ENCODE results near the gene ARIH1. TPM values are rescaled to one million over a fixed set of nuclear protein-coding genes. Genes with fewer than 3 reads are reported as not detected.

ARIH1 gene, protein sequence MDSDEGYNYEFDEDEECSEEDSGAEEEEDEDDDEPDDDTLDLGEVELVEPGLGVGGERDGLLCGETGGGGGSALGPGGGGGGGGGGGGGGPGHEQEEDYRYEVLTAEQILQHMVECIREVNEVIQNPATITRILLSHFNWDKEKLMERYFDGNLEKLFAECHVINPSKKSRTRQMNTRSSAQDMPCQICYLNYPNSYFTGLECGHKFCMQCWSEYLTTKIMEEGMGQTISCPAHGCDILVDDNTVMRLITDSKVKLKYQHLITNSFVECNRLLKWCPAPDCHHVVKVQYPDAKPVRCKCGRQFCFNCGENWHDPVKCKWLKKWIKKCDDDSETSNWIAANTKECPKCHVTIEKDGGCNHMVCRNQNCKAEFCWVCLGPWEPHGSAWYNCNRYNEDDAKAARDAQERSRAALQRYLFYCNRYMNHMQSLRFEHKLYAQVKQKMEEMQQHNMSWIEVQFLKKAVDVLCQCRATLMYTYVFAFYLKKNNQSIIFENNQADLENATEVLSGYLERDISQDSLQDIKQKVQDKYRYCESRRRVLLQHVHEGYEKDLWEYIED
- total RNA-seq (2021; ENCODE audit: unreplicated experiment), result 209 TPM
- polyA plus RNA-seq (2012), result 61.8 and 82.3 TPM in 2 replicates
- percentile 94 among the genes with signal in this experiment for Bru-seq, nascent RNA
- percentile 91 among the genes with signal in this experiment for BruChase-seq, experiment 1, labeled RNA remaining after a 6-hour chase
- percentile 91 among the genes with signal in this experiment for BruChase-seq, experiment 2, labeled RNA remaining after a 2-hour chase
- long read RNA-seq, full-length matches to known transcripts, result 12 of 26 reads
- long read RNA-seq, partial matches to known transcripts, result 3 of 26 reads
- long read RNA-seq, other reads (novel, unspliced or antisense), result 11 of 26 reads

DNA sequence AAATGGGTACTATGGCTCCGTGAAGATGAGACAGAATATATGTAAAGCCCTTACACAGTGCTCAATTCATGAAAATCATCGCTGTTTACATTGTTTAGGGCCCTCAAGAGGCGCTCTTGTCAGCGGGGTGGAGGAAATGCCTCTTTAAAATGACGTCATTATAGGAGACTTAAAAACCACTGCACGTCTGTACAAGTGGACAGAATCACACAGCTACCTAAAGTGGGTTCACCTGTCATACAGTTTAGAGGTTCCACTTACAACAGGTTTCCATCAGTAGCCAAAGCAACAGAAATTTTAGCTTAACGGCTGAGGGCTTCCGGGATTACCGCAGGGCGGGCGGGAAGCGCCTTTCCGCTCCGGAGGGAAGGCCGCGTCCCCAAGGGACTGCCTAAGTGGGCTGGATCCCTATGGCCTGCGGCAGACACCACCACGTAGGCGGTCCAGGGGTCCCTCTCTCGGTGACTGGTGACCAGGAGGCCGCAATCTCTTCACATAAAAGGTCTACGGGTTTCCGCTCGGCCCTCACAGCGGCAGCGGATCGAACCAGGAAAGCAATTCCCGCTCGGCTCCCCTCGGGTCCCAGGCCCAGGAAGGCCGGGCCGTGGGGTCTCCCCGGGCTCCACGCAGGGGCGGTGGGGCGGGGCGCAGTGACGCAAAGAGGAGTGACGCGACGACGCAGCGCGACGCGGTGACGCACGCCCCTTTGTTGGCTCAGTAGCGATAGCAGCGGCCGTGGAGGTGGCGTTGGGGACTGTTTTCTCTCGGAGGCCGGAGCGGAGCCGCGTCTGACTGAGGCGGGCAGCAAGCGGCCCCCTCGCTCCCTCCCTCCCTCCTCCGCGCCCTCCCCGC lies at the start of gene ARIH1:
TSS of gene ARIH1 (plus strand) at position 717 of the 852 bp plus-strand sequence. CDS start 310 bp downstream, outside the sequence.
- intact Hi-C loops (cut with micrococcal nuclease), result loop anchor here (10.0 kb wide), 1 partner anchor 239 kb away; the partner anchor contains the start of gene PKM
- Histone ChIP-seq H3K27ac (ENCODE audit: low read depth, low read length) (peak within 1 kb of the TSS; percentile 92), H2AFZ (ENCODE audit: low read depth, low read length, poor library complexity, severe bottlenecking) (no peak within 1 kb of the TSS), H3K36me3 (ENCODE audit: control insufficient read depth in 1 of 2, insufficient read depth in 2 of 2, low read length in 2 of 2) (peaks cover 12 to 16% of the 10 kb centered on the region in 2 experiments; a peak in 3 of 4 replicates), H3K4me3 (replicated peaks in 1 of 2; ENCODE audit: low read depth in 1 of 2, low read length in 2 of 2) (peak within 1 kb of the TSS; percentile 83 to 89), H3K27me3 (ENCODE audit: insufficient read depth, low read length) (no peaks in the 10 kb centered on the region), H3K4me2 (ENCODE audit: low read length) (peak within 1 kb of the TSS; percentile 93), H3K9me3 (ENCODE audit: control insufficient read depth in 1 of 2, insufficient read depth in 1 of 2, low read depth in 1 of 2, low read length in 2 of 2) (no peaks in the 10 kb centered on the region), H4K20me1 (ENCODE audit: insufficient read depth) (peaks cover 12% of the 10 kb centered on the region; the same call in 1 of the 2 replicates), H3K4me1 (ENCODE audit: control insufficient read depth in 1 of 2, insufficient read depth in 2 of 2, low read length in 2 of 2) (peaks cover 8 to 18% of the 10 kb centered on the region in 2 experiments; a peak in 3 of 4 replicates), H3K79me2 (ENCODE audit: insufficient read depth, low read length) (peaks cover 45% of the 10 kb centered on the region), H3K9ac (ENCODE audit: low read length) (peak within 1 kb of the TSS; percentile 88), H3K9me2 (ENCODE audit: insufficient read depth) (no peaks in the 10 kb centered on the region)
- RAD21 ChIA-PET (ENCODE audit: low non-redundant PET in 1 of 2, low total read pairs in 2 of 2, uncharacterized antibody in 2 of 2, unreplicated experiment in 2 of 2), result no interaction called here
- POLR2A ChIA-PET, result interaction anchor here (0.6 to 1.3 kb wide), 4 partner anchors 9 to 12 kb away, joined by 3 to 4 read pairs (median 4); no protein-coding TSS in a partner anchor
- CTCF ChIA-PET, result interaction anchor here (1.1 kb wide), 1 partner anchor 12 kb away, joined by 5 read pairs; no protein-coding TSS in a partner anchor
- ATAC-seq (peak; percentile 83), DNase-seq (ENCODE audit: low read depth, low spot score) (peak; percentile 87)
- TSS peak; percentile 87 for BruUV-seq (replicated peaks)
- peak; percentile 23 for TF ChIP-seq FOSL1 (IDR thresholded peaks at IDR 0.05; ENCODE audit: low read depth)
- peak; percentile 61 for TF ChIP-seq ELF1 (IDR thresholded peaks at IDR 0.05; ENCODE audit: borderline replicate concordance, low read depth)
- no peak for TF ChIP-seq EGR1 (IDR thresholded peaks at IDR 0.05; ENCODE audit: low read depth)
- TF ChIP-seq POLR2A (IDR thresholded peaks at IDR 0.05; ENCODE audit: borderline replicate concordance, extremely low read depth, insufficient read depth, insufficient read length), result peak; percentile 87
- no peak for TF ChIP-seq EZH2phosphoT487 (IDR thresholded peaks at IDR 0.05; ENCODE audit: borderline replicate concordance)
- TF ChIP-seq POLR2AphosphoS5 (IDR thresholded peaks at IDR 0.05; ENCODE audit: low read depth, low read length), result peak; percentile 93
- TF ChIP-seq ZBTB33 (IDR thresholded peaks at IDR 0.05; ENCODE audit: extremely low read depth, insufficient replicate concordance, low read length), result no peak
- TF ChIP-seq EZH2 (IDR thresholded peaks at IDR 0.05), result no peak
- peak; percentile 70 for TF ChIP-seq MAX (IDR thresholded peaks at IDR 0.05)
- TF ChIP-seq ZNF274 (IDR thresholded peaks at IDR 0.05; ENCODE audit: low read depth, low read length), result no peak
- peak; percentile 39 for TF ChIP-seq JUND (IDR thresholded peaks at IDR 0.05)
- TF ChIP-seq, protein P1, sequence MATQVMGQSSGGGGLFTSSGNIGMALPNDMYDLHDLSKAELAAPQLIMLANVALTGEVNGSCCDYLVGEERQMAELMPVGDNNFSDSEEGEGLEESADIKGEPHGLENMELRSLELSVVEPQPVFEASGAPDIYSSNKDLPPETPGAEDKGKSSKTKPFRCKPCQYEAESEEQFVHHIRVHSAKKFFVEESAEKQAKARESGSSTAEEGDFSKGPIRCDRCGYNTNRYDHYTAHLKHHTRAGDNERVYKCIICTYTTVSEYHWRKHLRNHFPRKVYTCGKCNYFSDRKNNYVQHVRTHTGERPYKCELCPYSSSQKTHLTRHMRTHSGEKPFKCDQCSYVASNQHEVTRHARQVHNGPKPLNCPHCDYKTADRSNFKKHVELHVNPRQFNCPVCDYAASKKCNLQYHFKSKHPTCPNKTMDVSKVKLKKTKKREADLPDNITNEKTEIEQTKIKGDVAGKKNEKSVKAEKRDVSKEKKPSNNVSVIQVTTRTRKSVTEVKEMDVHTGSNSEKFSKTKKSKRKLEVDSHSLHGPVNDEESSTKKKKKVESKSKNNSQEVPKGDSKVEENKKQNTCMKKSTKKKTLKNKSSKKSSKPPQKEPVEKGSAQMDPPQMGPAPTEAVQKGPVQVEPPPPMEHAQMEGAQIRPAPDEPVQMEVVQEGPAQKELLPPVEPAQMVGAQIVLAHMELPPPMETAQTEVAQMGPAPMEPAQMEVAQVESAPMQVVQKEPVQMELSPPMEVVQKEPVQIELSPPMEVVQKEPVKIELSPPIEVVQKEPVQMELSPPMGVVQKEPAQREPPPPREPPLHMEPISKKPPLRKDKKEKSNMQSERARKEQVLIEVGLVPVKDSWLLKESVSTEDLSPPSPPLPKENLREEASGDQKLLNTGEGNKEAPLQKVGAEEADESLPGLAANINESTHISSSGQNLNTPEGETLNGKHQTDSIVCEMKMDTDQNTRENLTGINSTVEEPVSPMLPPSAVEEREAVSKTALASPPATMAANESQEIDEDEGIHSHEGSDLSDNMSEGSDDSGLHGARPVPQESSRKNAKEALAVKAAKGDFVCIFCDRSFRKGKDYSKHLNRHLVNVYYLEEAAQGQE (IDR thresholded peaks at IDR 0.05; ENCODE audit: low read depth), result no peak
- TF ChIP-seq CTCF (IDR thresholded peaks at IDR 0.05 in 2 of 3, conservative IDR thresholded peaks at IDR 0.05 in 1 of 3; ENCODE audit: borderline replicate concordance in 1 of 3, insufficient read depth in 1 of 3, low read depth in 2 of 3, low read length in 2 of 3), result peak; percentile 17 to 40 (median 25); a peak in 4 of 6 replicates

Measured in HCT116 (cell line).